Activated CD4-positive, alpha-beta T cell treated with anti-CD3 and anti-CD28 coated beads for 1 hour (primary cell): ENCODE results near the gene HRC.
"Not testable (repeated sequence)": the region's sequence is repeated elsewhere in the genome, so short reads cannot be mapped to it uniquely, and the experiment has no call there.

Experiments
- DNase-seq: peaks from one replicate; pipeline ENCODE4 v3.0.0-alpha.2; 2020

HRC gene, protein sequence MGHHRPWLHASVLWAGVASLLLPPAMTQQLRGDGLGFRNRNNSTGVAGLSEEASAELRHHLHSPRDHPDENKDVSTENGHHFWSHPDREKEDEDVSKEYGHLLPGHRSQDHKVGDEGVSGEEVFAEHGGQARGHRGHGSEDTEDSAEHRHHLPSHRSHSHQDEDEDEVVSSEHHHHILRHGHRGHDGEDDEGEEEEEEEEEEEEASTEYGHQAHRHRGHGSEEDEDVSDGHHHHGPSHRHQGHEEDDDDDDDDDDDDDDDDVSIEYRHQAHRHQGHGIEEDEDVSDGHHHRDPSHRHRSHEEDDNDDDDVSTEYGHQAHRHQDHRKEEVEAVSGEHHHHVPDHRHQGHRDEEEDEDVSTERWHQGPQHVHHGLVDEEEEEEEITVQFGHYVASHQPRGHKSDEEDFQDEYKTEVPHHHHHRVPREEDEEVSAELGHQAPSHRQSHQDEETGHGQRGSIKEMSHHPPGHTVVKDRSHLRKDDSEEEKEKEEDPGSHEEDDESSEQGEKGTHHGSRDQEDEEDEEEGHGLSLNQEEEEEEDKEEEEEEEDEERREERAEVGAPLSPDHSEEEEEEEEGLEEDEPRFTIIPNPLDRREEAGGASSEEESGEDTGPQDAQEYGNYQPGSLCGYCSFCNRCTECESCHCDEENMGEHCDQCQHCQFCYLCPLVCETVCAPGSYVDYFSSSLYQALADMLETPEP

GRCh38 chr19:49155005-49155819, at the start of gene HRC:
Gene HRC (minus strand): TSS chr19:49155396. CDS start chr19:49155237, 159 bp downstream.
- DNase-seq = no peak

DNA sequence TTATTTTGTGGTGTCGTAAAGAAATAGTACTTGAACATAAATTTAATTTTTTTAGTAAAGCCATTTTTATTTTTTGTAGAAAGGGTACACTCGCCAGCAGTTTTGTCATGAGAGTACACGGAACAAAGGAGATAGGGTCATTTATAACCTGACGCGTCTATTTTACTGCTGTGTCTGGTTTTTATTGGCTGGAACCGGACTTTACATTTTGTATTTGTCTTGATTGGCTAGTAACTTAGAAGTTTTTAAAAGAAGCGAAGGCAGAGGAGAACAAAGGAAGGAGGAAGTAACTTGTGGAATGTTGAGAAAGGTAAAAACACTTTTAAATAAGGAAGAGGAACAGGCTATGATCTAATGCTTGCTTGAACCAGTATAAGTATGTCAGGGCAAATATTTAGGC, 45.8 kb upstream of the HRC start:
- no peak for DNase-seq

GRCh38 chr19:49200238-49200862, 45.2 kb upstream of the HRC start:
- DNase-seq = no peak

DNA sequence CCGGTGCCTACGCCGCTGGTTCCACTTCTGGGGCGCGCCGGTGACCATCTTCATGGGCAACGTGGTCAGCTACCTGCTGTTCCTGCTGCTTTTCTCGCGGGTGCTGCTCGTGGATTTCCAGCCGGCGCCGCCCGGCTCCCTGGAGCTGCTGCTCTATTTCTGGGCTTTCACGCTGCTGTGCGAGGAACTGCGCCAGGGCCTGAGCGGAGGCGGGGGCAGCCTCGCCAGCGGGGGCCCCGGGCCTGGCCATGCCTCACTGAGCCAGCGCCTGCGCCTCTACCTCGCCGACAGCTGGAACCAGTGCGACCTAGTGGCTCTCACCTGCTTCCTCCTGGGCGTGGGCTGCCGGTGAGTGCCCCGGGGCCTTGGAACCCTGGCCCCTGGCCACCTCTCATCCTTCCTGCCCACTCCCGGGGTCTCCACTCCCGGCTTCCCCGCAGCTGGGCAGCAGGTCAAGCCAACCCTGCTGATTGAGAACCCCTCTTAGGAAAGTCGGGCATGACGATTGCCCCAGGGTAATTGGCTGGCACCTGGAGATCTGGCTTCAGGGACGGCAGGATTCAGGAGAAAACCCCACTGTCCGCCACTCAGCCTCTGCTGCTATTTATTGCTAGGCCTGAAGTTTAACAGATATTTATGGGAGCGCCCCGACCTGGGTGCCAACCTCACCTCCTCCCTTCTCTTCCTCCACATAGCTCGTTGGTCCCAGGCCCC, 41.5 kb upstream of the HRC start:
- no peak for DNase-seq

- no peak for DNase-seq
These were observed 39.2 kb upstream of the HRC start for GRCh38 chr19:49194408-49194807.

GRCh38 chr19:49193822-49194394, 38.7 kb upstream of the HRC start:
- DNase-seq = no peak

DNA sequence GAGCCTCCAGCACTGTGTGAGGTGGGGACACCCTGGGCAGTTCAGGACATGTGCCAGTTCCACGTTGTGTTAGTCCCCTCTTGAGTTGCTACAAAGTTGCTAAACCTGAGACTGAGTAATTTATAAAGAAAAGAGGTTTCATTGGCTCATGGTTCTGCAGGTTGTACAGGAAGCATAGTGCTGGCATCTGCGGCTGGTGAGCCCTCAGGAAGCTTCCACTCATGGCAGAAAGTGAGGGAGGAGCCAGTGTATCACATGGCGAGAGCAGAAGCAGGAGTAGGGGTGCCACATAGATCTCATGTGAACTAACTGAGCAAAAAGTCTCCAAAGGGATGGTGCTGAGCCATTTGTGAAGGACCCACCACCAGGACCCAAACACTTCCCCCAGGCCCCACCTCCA, 35.6 kb upstream of the HRC start:
- DNase-seq = no peak

DNA sequence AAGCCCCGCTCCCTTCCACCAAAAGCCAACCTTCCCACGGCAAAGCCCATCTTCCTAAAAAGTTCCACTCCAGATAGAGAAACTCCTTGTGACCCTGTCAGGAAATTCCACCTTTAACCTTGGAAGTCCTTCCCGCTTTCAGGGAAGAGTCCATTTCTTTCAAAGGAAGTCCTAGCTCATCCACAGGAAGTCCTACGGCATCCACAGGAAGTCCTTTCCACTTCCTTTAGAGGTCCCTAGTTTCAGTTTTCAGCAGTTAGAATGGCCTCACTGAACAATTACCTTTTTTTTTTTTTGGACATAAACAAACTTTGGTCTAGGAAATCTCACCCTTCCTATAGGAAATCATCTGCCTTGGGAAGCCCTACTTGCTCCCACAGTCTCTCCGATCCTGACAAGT, 34.1 kb upstream of the HRC start:
- no peak for DNase-seq

- no peak for DNase-seq
These were observed 33.5 kb upstream of the HRC start for GRCh38 chr19:49188626-49189200.

- no peak for DNase-seq
These were observed 30.9 kb upstream of the HRC start for GRCh38 chr19:49186108-49186507.

DNA sequence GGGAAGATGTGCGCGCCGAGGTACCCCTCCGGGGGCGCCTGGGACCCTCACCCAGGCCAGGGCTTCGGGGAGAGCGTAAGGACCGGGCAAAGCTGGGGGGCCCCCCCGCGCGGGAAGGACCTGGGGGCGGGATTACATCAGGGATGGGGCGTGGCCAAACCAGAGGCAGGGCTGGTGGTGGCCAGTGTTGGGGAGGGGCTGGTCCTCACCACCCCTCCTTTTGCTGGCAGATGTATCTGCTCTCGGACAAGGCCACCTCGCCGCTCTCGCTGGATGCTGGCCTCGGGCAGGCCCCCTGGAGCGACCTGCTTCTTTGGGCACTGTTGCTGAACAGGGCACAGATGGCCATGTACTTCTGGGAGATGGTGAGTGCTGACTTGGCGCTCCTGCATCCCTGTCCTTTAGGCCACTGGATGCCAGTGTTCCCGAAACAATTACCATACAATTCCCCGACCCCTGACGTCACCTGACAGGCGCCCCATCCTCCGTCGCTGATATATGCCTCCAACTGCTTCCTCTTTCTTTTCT, 27.7 kb upstream of the HRC start:
- DNase-seq = no peak

DNA sequence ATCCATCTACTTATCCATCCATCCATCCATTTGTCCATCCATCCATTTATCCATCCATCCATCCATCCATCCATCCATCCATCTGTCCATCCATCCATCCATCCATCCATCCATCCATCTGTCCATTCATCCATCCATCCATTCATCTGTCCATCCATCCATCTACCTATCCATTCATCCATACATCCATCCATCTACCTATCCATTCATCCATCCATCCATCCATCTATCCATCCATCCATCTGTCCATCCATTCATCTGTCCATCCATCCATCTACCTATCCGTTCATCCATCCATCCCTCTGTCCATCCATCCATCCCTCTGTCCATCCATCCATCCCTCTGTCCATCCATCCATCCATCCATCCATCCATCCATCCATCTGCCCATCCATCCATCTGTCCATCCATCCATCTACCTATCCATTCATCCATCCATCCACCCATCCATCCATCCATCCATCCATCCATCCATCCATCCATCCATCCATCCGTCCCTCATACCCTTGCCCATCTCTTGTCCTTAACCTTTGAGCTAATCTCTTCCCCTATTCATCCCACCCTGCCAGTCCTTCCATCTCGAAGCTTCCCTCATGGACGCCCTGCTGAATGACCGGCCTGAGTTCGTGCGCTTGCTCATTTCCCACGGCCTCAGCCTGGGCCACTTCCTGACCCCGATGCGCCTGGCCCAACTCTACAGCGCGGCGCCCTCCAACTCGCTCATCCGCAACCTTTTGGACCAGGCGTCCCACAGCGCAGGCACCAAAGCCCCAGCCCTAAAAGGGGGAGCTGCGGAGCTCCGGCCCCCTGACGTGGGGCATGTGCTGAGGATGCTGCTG, 27.0 kb upstream of the HRC start:
- DNase-seq = not testable (repeated sequence)

DNA sequence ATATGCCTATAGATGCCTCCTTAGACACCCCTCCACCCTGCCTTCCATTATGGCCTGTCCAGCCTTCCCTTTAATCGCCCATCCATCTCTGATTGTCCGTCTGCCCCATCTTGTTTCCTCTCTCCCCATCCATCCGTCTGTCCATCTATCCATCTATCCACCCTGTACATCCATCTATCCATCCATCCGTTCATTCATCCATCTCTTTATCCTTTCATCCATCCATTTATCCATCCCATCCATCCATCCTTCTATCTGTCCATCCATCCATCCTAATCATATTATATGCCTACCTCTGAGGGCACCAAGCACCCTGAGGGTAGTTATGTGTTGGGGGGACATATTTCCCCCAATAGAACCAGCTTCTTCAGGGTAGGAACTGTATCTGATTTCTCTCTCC, 25.5 kb upstream of the HRC start:
- DNase-seq = no peak

- no peak for DNase-seq
These were observed 18.0 kb upstream of the HRC start for GRCh38 chr19:49173198-49173597.

DNA sequence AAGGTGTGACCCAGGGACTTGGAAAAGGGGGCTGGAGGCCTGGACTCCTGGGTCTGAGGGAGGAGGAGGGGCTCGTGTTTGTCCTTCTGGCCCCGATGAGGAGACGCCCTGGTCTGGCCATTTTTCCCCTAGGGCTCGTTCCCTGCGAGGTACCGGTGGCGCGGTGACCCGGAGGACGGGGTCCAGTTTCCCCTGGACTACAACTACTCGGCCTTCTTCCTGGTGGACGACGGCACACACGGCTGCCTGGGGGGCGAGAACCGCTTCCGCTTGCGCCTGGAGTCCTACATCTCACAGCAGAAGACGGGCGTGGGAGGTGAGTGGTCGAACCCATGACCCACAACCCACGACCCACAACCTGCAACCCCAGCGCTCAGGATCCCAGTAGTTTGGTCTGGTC, 13.2 kb upstream of the HRC start:
- DNase-seq = no peak

- DNase-seq = no peak
These were observed 12.7 kb upstream of the HRC start for GRCh38 chr19:49167857-49168409.

DNA sequence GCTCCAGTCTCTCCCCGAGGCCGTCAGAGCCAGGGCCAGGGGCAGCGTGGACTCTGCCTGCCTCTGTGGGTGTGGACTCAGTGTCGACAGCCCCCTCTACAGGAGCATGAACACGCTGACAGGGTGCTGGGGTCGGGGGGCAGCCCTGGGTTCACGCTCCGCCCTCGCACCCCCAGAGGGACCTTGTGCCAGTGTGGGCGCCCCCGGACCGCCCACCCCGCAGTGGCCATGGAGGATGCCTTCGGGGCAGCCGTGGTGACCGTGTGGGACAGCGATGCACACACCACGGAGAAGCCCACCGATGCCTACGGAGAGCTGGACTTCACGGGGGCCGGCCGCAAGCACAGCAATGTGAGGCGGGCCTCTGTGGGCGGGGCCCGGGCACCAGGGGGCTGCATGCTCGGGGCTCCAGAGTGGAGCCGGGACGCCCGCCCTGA, 10.7 kb upstream of the HRC start:
- no peak for DNase-seq

- no peak for DNase-seq
These were observed 10.0 kb upstream of the HRC start for GRCh38 chr19:49165111-49165750.

GRCh38 chr19:49161987-49162386, 6.8 kb upstream of the HRC start:
- DNase-seq = no peak
